Naive thymus-derived CD4-positive, alpha-beta T cell (primary cell): ENCODE results near the gene EYA2. TPM values are rescaled to one million over a fixed set of nuclear protein-coding genes. Genes with fewer than 3 reads are reported as not detected.

Experiments used
- ATAC-seq: fragments of 150-1000 bp; cut with Tn5 transposase; 2 replicates; pipeline ENCODE4 v1.10.0; 2021; ENCODE audit warnings: mild to moderate bottlenecking, moderate library complexity
- CTCF ChIA-PET: fragments of 350-600 bp; sonication (Branson Sonifier 250); formaldehyde crosslinking; loops from one replicate; lab custom pipeline; 2021; ENCODE audit warnings: antibody characterized with exemption; lab: Charles Lee
- POLR2A ChIA-PET: fragments of 350-600 bp; sonication (Branson Sonifier 250); formaldehyde crosslinking; loops from one replicate; lab custom pipeline; 2021; ENCODE audit warnings: antibody characterized with exemption, inconsistent platforms; lab: Charles Lee
- DNase-seq, 9 donors: peaks; one replicate each; pipeline versions ENCODE4 v3.0.0 to v3.0.0-alpha.2; 2020 to 2022; ENCODE audit warnings: mixed read lengths in 1 of 9
- H3K27ac ChIP-seq: one replicate; pipeline ENCODE4 v1.7.0; 2013; ENCODE audit warnings: mild to moderate bottlenecking, low read depth, low read length, moderate library complexity
- H3K27me3 ChIP-seq, 2 donors: one replicate each; pipeline ENCODE4 v1.7.0; 2013; ENCODE audit warnings: low read length in 2 of 2, mild to moderate bottlenecking in 2 of 2, moderate library complexity in 2 of 2; ENCODE audit not compliant: control insufficient read depth in 2 of 2, insufficient read depth in 2 of 2
- H3K36me3 ChIP-seq, 3 experiments: 1 replicate in 2 of 3; 2 replicates in 1 of 3; pipeline ENCODE4 v1.7.0; 2013; ENCODE audit warnings: low read length in 3 of 3, mild to moderate bottlenecking in 3 of 3, moderate library complexity in 1 of 3; ENCODE audit not compliant: insufficient read depth in 3 of 3, control insufficient read depth in 2 of 3
- H3K4me1 ChIP-seq, 2 donors: one replicate each; pipeline ENCODE4 v1.7.0; 2013; ENCODE audit warnings: low read length in 2 of 2, mild to moderate bottlenecking in 2 of 2, moderate library complexity in 1 of 2; ENCODE audit not compliant: control insufficient read depth in 2 of 2, insufficient read depth in 2 of 2
- H3K4me3 ChIP-seq: 2 replicates; pipeline ENCODE4 v1.7.0; 2013; ENCODE audit warnings: mild to moderate bottlenecking, low read length
- H3K9me3 ChIP-seq, 3 experiments: 1 replicate in 2 of 3; 2 replicates in 1 of 3; pipeline ENCODE4 v1.7.0; 2013; ENCODE audit warnings: low read length in 3 of 3; ENCODE audit not compliant: control insufficient read depth in 2 of 3
- H3K27ac Mint-ChIP-seq, 9 donors: one replicate each; pipeline ENCODE4 v1.8.0; 2020 to 2022; ENCODE audit warnings: mixed read lengths in 9 of 9, mild to moderate bottlenecking in 8 of 9, moderate library complexity in 5 of 9, inconsistent platforms in 2 of 9
- H3K27me3 Mint-ChIP-seq, 5 donors: one replicate each; pipeline ENCODE4 v1.8.0; 2021 to 2022; ENCODE audit warnings: mixed read lengths in 5 of 5, mild to moderate bottlenecking in 1 of 5
- H3K36me3 Mint-ChIP-seq, 5 donors: one replicate each; pipeline ENCODE4 v1.8.0; 2020 to 2022; ENCODE audit warnings: mixed read lengths in 5 of 5, mild to moderate bottlenecking in 3 of 5, inconsistent platforms in 1 of 5
- H3K4me1 Mint-ChIP-seq, 7 donors: one replicate each; pipeline ENCODE4 v1.8.0; 2020 to 2022; ENCODE audit warnings: mixed read lengths in 7 of 7, mild to moderate bottlenecking in 3 of 7, inconsistent platforms in 1 of 7
- H3K4me3 Mint-ChIP-seq, 10 donors: one replicate each; pipeline ENCODE4 v1.8.0; 2020 to 2022; ENCODE audit warnings: mild to moderate bottlenecking in 10 of 10, mixed read lengths in 10 of 10, moderate library complexity in 6 of 10, inconsistent platforms in 2 of 10
- H3K9me3 Mint-ChIP-seq, 11 donors: one replicate each; pipeline ENCODE4 v1.8.0; 2020 to 2022; ENCODE audit warnings: mixed read lengths in 11 of 11, mild to moderate bottlenecking in 4 of 11, inconsistent platforms in 1 of 11, moderate library complexity in 1 of 11
- intact Hi-C, 2 donors: fragments of 100-400 bp; cut with micrococcal nuclease; formaldehyde crosslinking; loops; one replicate each; pipeline ENCODE4 v1.15.1; 2023
- polyA plus RNA-seq, 2 donors: library from polyadenylated mRNA; unstranded; fragments of 300-500 nt; fragmentation: Illumina TruSeq; gene quantifications; one replicate each; pipeline ENCODE4 v1.2.3, GENCODE V29; 2021
- total RNA-seq, 6 experiments: library from RNA in 5 of 6; stranded (reverse) in 5 of 6; gene quantifications; 1 replicate in 5 of 6; 2 replicates in 1 of 6; pipeline ENCODE4 v1.2.3 and lab custom pipeline; 2021 to 2026

Gene EYA2
- total and polyA plus RNA-seq, 7 experiments from 2014 or later, result 0.16 TPM; not detected in 6

DNA sequence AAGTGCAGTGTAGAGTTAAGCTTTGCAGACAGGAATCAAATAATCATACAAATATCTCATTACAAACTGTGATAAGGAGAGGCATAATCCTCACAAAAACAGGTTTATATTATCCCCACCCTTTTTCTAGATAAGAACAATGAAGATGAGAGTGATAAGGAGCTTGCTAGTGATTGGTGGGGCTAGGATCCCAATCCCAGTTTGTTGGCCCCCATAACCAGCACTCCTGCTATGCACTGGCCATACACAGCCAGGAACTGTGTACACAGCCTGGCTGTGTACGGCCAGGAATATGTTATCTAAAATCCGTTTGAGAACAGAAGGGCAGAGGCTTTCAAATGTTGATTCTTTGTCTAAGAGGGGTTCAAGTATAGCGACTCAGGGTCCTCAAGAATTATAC, 180.6 kb downstream of the EYA2 start:
- H3K27ac ChIP-seq, result no peak overlapping the region
- Mint-ChIP-seq H3K9me3 (peaks cover 0 to 26% (median 10%) of the 10 kb centered on the region in 11 donors), H3K27me3 (peaks cover 9 to 50% (median 35%) of the 10 kb centered on the region in 5 donors), H3K36me3 (peaks cover 0 to 4% (median 0%) of the 10 kb centered on the region in 5 donors), H3K27ac (no peak overlapping the region), H3K4me1 (no peaks in the 10 kb centered on the region), H3K4me3 (no peak overlapping the region)
- intact Hi-C loops, result no loop called here
- H3K4me1 ChIP-seq, result no peaks in the 10 kb centered on the region
- H3K9me3 ChIP-seq, result no peaks in the 10 kb centered on the region
- ATAC-seq (no peak), DNase-seq (no peak)
- no peak overlapping the region for H3K4me3 ChIP-seq
- ChIA-PET POLR2A (no interaction called here), CTCF (no interaction called here)
- no peaks in the 10 kb centered on the region for H3K27me3 ChIP-seq
- H3K36me3 ChIP-seq, result no peaks in the 10 kb centered on the region

DNA sequence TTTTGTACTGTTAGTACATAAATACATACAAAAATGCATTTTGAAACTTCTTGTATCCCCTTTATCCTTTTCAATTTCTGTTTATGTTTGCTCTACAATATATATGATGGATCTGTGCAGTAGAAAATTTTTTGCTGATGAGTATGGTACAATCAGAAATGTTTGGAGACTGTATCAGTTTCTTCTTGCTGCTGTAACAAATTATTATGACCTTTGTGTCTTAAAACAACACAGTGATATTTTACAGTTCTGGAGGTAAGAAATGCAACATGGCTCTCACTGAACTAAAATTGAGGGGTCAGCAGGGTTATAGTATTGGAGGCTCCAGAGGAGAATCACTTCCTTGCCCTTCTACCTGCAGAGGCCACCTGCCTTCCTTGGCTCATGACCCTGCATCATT, 184.4 kb downstream of the EYA2 start:
- CTCF ChIA-PET, result no interaction called here
- no peaks in the 10 kb centered on the region for H3K4me1 ChIP-seq
- peaks cover 18 to 50% (median 41%) of the 10 kb centered on the region in 5 donors for H3K27me3 Mint-ChIP-seq

GRCh38 chr20:47080365-47080764, 185.7 kb downstream of the EYA2 start:
- Mint-ChIP-seq H3K36me3 (peaks cover 0 to 4% (median 0%) of the 10 kb centered on the region in 5 donors), H3K9me3 (peaks cover 0 to 24% (median 10%) of the 10 kb centered on the region in 11 donors), H3K27me3 (peaks cover 18 to 50% (median 38%) of the 10 kb centered on the region in 5 donors), H3K4me3 (no peak overlapping the region), H3K4me1 (no peaks in the 10 kb centered on the region), H3K27ac (no peak overlapping the region)
- Histone ChIP-seq H3K4me1 (no peaks in the 10 kb centered on the region), H3K4me3 (no peak overlapping the region), H3K9me3 (no peaks in the 10 kb centered on the region), H3K27me3 (no peaks in the 10 kb centered on the region), H3K36me3 (no peaks in the 10 kb centered on the region), H3K27ac (no peak overlapping the region)
- DNase-seq (no peak), ATAC-seq (no peak)
- CTCF ChIA-PET, result no interaction called here
- POLR2A ChIA-PET, result no interaction called here
- intact Hi-C loops, result no loop called here

More for the DNA sequence above, 184.4 kb downstream of the EYA2 start:
- no peaks in the 10 kb centered on the region for H3K9me3 ChIP-seq
- peaks cover 0 to 24% (median 10%) of the 10 kb centered on the region in 11 donors for H3K9me3 Mint-ChIP-seq
- POLR2A ChIA-PET, result no interaction called here
- H3K36me3 Mint-ChIP-seq, result peaks cover 0 to 4% (median 0%) of the 10 kb centered on the region in 5 donors
- H3K4me1 Mint-ChIP-seq, result no peaks in the 10 kb centered on the region
- no peaks in the 10 kb centered on the region for H3K36me3 ChIP-seq
- H3K27ac ChIP-seq, result no peak overlapping the region
- H3K4me3 Mint-ChIP-seq, result no peak overlapping the region
- no peak overlapping the region for H3K27ac Mint-ChIP-seq
- ATAC-seq (no peak), DNase-seq (no peak)
- no peak overlapping the region for H3K4me3 ChIP-seq
- no peaks in the 10 kb centered on the region for H3K27me3 ChIP-seq
- intact Hi-C loops, result no loop called here

DNA sequence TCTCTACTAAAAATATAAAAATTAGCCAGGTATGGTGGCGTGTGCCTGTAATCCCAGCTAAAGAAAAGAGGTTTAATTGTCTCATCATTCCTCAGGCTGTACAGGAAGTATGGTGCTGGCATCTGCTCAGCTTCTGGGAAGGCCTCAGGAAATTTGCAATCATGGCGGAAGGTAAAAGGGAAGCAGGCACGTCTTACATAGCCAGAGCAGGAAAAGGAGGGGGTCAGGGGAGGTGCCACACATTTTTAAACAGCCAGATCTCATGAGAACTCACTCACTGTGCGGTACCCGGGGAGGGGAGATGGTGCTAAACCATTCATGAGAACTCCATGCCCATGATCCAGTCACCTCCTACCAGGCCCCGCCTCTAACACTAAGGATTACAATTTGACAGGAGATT, 191.7 kb downstream of the EYA2 start:
- ChIA-PET CTCF (no interaction called here), POLR2A (no interaction called here)
- intact Hi-C loops, result no loop called here
- Mint-ChIP-seq H3K9me3 (peaks cover 0 to 4% (median 0%) of the 10 kb centered on the region in 11 donors), H3K4me3 (no peak overlapping the region), H3K4me1 (no peaks in the 10 kb centered on the region), H3K27ac (no peak overlapping the region), H3K36me3 (no peaks in the 10 kb centered on the region), H3K27me3 (peaks cover 8 to 34% (median 9%) of the 10 kb centered on the region in 5 donors)
- DNase-seq (no peak), ATAC-seq (no peak)
- no peaks in the 10 kb centered on the region for H3K36me3 ChIP-seq
- no peaks in the 10 kb centered on the region for H3K4me1 ChIP-seq
- no peaks in the 10 kb centered on the region for H3K27me3 ChIP-seq
- no peak overlapping the region for H3K27ac ChIP-seq
- H3K9me3 ChIP-seq, result no peaks in the 10 kb centered on the region
- H3K4me3 ChIP-seq, result no peak overlapping the region

GRCh38 chr20:47088335-47088734, 193.7 kb downstream of the EYA2 start:
- Mint-ChIP-seq H3K27ac (no peak overlapping the region), H3K36me3 (no peaks in the 10 kb centered on the region)

GRCh38 chr20:47089151-47089550, 194.5 kb downstream of the EYA2 start:
- Mint-ChIP-seq H3K4me3 (no peak overlapping the region), H3K36me3 (no peaks in the 10 kb centered on the region), H3K27ac (no peak overlapping the region), H3K27me3 (peaks cover 6 to 18% (median 12%) of the 10 kb centered on the region in 5 donors), H3K4me1 (no peaks in the 10 kb centered on the region), H3K9me3 (peaks cover 0 to 4% (median 0%) of the 10 kb centered on the region in 11 donors)
- H3K4me1 ChIP-seq, result no peaks in the 10 kb centered on the region
- ChIA-PET CTCF (no interaction called here), POLR2A (no interaction called here)
- H3K9me3 ChIP-seq, result no peaks in the 10 kb centered on the region
- ATAC-seq (no peak), DNase-seq (no peak)
- intact Hi-C loops, result no loop called here
- no peak overlapping the region for H3K27ac ChIP-seq
- no peaks in the 10 kb centered on the region for H3K27me3 ChIP-seq
- no peaks in the 10 kb centered on the region for H3K36me3 ChIP-seq
- H3K4me3 ChIP-seq, result no peak overlapping the region

More at GRCh38 chr20:47088335-47088734, 193.7 kb downstream of the EYA2 start:
- ATAC-seq, result no peak
- POLR2A ChIA-PET, result no interaction called here
- no peaks in the 10 kb centered on the region for H3K36me3 ChIP-seq
- no peak overlapping the region for H3K27ac ChIP-seq
- DNase-seq, result no peak
- no peaks in the 10 kb centered on the region for H3K27me3 ChIP-seq
- Mint-ChIP-seq H3K27me3 (peaks cover 8 to 23% (median 12%) of the 10 kb centered on the region in 5 donors), H3K4me1 (no peaks in the 10 kb centered on the region), H3K4me3 (no peak overlapping the region), H3K9me3 (peaks cover 0 to 4% (median 0%) of the 10 kb centered on the region in 11 donors)
- H3K9me3 ChIP-seq, result no peaks in the 10 kb centered on the region
- no peak overlapping the region for H3K4me3 ChIP-seq
- no peaks in the 10 kb centered on the region for H3K4me1 ChIP-seq
- CTCF ChIA-PET, result no interaction called here
- intact Hi-C loops, result no loop called here

DNA sequence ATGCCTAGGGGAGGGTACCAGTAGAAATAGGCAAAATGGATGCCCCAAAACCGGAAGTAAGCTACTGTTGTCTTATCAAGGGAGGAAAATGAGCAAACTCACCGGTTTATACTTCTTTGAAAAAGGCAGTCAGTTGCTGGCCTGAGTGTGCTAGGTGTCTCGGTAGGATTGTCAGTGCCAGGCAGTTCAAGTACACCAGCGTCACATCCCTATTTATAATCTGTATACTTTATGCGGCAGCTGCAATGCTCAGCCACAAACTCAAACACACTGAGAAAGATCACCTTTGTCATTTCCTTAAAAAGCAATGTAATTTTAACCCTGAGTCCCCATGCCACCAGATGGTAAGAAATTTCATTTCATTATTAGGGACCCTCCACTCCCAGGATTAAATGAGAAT, 196.2 kb downstream of the EYA2 start:
- DNase-seq (no peak), ATAC-seq (no peak)
- Histone ChIP-seq H3K9me3 (no peaks in the 10 kb centered on the region), H3K36me3 (no peaks in the 10 kb centered on the region), H3K27ac (no peak overlapping the region), H3K27me3 (no peaks in the 10 kb centered on the region), H3K4me3 (no peak overlapping the region), H3K4me1 (no peaks in the 10 kb centered on the region)
- CTCF ChIA-PET, result no interaction called here
- H3K27me3 Mint-ChIP-seq, result peaks cover 6 to 23% (median 16%) of the 10 kb centered on the region in 5 donors
- POLR2A ChIA-PET, result no interaction called here
- intact Hi-C loops, result no loop called here
- no peaks in the 10 kb centered on the region for H3K36me3 Mint-ChIP-seq
- no peak overlapping the region for H3K27ac Mint-ChIP-seq
- no peaks in the 10 kb centered on the region for H3K4me1 Mint-ChIP-seq
- H3K9me3 Mint-ChIP-seq, result peaks cover 0 to 12% (median 3%) of the 10 kb centered on the region in 11 donors
- no peak overlapping the region for H3K4me3 Mint-ChIP-seq
